NCI-H748 (cell line): Measurements from ENCODE around the gene ARHGEF37.

ENCODE experiments used
- DNase-seq: peaks from one replicate; lab custom pipeline; 2025; ENCODE audit not compliant: unreplicated experiment; lab: John Stamatoyannopoulos, UW

The ARHGEF37 gene

DNA sequence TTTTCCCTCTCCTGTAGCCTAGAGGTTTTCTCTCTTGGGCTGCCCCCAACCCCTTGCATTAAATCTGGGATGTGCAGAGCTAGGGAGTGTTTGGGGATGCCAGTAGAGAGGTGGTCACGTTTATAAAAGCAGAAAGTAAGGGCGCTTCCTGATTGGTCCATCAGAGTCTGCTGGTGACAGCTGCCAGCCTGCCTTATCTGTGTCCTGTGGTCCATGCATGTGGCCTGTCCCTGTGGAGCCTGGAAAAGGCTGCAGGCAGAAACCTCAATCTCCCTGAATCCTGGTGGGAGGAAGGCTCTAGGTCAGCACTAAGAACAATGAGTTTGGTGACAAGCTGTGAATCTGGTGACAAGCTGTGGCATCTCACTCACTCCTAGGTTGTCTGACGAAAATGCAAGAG lies 42.2 kb downstream of the ARHGEF37 start:
- DNase-seq, result no peak

DNA sequence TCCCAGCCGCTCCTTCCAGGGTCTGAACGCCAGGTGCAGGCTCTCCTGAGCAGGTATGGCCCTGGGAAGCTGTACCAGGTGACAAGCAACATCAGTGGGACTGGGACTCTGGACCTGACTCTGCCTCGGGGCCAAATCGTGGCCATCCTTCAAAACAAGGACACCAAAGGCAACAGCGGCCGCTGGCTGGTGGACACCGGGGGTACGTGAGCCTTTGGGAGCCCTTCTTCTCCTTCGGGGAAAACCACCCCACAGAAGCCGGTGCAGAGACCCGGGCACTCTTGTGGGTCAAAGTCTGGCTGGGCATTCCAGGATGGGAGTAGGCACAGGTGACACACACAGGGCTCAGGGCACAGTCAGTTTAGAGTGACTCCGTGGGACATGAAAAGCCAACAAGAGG lies 45.8 kb downstream of the ARHGEF37 start:
- DNase-seq, result no peak

DNA sequence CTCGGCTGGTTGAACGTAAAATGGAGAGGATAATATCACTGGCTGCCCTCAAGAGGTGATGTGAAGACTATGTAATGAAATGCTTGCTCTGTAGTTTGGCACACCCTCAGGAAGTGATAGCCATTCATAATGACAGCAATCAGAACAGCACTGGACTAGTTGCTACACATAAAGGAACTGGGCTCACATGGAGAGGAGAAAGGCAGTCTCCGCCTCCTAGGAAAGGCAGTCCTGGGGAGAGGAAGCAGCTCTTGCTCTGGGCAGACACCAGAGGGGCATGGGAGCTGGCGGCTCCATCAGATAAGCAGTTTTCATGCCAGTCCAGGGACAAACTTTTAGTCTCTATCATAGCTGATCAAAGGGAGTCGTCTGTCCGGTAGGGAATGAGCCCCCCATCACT lies 46.9 kb downstream of the ARHGEF37 start:
- DNase-seq, result peak; percentile 22

DNA sequence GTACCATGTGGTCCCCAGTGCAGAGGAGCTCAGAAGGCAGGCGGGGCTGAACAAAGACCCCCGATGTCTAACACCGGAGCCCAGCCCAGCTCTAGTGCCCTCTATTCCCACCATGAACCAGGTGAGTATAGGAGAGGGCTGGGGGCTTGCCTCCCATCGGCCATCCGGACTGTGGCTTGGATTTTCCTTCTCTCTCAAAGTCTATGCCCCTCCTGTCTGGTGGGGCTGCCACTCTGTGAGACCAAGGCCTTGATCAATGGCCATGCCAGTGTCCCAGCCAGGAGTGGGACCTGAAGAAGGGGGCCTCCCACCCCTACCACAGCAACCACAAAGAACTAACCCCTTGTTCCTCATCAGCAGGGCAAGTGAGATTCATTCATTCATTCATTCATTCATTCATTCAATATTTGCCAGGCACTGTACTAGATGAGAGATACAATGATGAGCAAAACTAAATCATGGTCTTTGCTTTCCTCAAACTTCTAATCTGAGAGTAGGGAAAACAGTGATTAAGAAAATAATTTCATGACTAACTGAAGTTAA lies 47.6 kb downstream of the ARHGEF37 start:
- no peak for DNase-seq

DNA sequence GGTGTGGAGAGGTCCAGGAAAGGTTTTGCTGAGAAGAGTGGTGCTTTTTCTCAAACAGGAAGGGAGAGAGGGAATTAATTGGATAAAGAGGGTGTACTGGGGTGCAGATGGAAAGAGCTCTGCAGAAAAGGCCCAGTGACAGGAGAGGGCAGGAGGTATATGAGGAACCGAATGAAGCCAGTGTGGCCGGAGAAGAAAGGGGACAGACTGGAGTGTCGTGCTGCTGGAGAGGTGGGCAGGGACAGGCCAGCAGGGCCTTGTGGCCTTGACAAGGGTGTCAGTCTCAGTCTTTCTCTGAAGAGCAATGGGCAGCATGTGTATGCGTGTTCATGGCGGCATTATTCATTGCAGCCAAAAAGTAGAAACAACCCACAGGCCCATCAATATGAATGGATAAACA lies 48.1 kb downstream of the ARHGEF37 start:
- DNase-seq, result no peak

DNA sequence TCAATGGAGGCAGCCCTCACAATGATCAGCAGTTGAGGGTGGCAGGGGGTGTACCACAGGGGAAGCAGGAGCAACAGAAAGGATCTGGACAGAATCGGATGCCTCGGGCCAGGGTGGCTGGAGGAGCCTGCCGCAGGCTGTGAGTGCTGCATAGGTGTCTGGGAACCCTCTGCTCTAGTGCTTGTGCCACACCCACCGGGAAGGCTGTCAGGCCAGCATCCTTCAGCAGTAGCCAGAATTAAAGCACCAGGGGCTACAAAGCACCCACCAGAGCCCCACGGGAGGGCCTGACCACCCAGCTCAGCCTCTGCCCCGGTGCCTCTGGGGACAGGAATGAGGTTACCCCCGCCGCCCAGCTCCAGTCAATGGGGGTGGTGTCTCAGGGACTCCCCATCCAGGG lies 49.0 kb downstream of the ARHGEF37 start:
- DNase-seq, result no peak

DNA sequence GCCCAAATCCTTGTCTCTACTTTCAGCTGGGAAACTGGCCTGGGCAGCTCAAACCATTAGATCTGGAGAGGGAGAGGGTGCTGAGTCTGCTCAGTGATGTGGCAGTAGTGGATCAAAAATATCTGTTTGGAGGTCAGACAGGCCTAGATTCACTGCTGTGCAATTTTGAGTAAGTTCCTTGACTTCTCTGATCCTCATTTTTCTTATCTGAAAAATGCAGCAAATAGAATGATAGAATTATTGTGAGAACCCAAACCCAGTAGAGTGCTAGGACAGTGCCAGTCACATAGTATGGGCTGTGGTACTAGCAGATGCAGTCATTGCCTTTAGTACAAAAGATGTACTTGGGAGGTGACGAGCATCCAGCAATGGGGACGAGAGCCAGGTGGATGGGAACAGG lies 50.2 kb downstream of the ARHGEF37 start:
- DNase-seq, result no peak

DNA sequence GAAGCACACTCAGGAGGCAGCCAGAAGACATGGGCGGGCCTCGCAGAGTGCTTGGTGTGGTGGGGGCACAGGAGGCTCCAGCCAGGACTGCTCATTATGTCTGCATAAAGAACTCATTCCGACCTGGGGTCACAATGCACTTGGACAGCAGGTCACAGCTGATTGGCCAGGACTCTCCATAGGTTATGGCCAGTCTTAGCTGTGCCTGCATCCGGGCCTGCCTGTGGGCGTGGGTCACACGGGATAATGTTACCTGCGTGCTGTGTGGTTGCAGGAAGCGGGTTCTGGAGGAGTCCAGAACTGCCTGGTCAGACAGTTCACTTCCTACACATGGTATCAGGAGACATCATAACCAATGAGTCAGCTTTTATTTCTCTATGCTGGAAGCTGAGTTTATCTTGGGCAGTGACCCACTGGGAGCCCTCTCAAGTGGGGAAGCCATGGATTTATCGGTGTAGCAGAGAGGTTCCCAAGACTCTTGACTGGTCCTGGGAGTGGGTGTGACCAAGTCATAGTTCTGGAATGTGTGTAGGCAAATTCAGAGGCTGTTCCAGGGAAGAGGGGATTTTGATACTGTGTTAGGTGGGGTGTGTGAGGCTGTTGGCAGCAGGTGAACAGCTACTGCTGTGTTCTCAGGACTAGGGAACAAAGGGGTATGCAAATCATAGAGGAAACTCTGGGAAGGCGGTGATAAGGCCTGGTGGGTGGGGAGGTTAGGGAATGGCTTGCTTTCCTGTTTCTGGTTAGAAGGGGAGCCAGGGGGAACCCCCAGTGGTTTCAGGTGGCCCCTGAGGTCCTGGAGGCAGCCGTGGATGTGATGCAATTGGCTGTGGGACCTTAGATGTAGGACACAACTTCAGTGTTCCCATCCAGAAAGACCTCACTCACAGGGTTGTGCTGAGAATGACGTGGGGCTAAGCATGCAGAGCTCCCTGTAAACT lies 51.3 kb downstream of the ARHGEF37 start:
- no peak for DNase-seq

DNA sequence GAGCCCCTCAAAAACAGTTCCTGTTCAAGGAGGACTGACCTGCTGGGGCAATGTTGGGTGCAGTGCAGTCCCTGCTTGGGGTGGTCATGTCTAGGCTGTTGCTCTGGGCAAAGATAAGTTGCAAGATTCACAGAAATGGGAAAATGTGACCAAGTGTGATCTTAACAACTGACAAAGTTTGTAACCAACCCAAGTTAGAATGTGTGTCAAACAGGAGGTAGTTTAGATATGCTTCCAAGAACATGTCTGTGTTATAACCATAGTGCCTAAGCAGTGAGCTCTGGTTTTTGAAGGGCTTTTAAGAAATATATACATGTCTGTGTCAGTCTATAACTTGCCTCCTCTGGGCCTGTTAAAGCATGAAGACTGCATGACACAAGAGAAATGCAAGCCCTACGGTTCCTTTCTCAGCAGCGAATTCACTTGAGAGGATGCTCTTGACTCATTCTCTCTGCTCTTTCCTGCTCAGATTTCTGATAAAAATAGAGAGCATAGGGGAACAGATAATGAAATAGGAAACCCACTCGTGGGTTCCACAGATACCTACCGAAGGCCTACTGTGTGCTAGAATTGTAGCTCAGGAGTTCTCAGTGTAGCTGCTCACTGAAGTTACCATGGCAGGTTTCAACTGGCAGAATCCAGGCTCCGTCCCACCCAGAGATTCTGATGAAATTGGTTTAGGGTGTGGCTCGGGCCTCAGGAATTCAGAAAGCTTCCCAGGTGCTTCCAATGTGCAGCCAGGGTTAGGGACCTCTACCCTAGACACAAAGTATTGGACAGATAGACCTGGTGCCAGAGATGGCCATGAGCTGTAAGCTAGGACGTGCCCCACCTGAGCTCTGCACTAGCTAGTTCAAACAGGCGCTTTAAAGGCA lies 52.4 kb downstream of the ARHGEF37 start:
- peak; percentile 13 for DNase-seq

DNA sequence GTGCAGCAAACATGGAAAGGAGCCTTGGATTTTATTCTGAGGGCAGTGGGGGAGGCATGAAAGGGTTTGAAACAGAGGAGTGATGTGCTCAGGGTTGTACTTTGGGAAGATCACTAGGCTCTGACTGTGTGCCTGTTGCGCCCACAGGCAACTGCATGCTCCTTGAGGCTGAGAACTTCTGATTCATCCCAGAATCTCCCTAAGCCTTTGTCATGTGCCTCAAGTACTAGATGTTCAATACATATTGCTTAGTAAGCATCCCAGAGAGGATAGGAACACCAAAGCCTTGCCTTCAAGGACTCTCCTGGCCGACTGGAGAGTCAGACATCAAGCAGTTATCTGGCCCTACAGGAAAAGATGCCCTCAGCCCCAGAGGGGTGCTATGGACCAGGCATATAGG lies 54.1 kb downstream of the ARHGEF37 start:
- no peak for DNase-seq

DNA sequence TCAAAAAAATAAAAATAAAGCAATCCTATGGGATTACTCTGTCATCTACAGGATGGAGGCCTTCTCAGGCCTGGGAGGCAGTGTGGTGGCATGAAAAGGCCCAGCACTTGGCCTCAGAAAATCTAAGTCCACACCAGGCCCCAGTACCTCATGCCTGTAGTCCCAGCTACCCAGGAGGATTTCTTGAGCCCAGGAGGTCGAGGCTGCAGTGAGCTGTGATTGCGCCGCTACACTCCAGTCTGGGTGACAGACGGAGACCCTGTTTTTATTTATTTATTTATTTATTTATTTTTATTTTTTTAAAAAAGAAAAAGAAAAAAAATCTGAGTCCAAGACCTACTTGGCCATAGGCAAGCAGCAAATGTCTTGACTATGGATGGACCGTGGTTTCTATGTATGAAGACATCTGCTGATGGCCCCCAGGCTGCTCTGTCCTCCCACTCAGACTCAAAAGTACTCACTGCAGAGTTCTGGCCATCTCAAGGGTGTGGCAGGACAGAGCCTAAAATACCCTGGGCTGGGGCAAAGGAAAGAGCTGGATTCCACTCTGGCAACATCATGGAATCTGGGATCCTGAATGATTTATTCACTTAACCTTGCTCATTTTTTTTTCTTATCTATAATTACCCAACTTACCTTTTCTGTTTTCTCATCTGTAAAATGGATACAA lies 55.0 kb downstream of the ARHGEF37 start:
- DNase-seq, result no peak

DNA sequence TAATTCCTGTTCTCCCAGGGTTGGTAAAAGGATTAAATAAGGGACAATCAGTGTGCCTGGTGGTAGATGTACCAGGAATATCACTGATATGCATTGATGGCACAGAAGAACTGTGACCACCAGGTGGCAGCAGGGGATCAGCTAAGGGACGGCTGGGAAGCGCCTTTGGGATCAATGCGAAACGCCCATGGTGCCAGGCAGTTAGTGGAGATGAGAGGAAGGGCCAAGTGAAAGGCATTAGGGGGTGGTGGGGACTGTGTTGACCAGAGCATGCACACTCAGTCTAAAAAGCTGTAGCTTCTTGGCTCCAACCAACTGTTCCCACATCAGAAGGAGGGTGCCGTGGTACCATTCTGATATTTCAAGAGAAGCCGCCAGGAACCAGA lies 55.6 kb downstream of the ARHGEF37 start:
- peak; percentile 83 for DNase-seq

DNA sequence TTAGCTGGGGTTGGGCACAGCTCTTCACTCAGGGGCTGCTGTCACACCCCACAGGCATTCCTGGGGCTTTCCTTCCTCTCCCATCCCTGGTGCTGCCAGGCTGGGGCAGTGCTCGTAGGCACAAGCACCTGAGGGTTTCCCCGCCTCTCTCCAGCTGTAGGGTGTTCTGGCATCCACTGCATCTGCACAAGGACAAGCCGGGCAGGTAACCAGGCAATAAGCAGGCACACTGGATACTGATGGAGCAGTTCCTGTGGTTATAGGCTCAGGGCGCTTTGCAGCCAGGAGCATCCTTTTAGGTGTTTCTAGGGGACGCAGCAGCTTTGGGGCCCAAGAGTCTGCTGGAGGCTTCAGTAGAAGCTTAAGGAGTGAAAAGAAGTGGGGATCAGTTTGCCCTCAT lies 56.8 kb downstream of the ARHGEF37 start:
- DNase-seq, result no peak

DNA sequence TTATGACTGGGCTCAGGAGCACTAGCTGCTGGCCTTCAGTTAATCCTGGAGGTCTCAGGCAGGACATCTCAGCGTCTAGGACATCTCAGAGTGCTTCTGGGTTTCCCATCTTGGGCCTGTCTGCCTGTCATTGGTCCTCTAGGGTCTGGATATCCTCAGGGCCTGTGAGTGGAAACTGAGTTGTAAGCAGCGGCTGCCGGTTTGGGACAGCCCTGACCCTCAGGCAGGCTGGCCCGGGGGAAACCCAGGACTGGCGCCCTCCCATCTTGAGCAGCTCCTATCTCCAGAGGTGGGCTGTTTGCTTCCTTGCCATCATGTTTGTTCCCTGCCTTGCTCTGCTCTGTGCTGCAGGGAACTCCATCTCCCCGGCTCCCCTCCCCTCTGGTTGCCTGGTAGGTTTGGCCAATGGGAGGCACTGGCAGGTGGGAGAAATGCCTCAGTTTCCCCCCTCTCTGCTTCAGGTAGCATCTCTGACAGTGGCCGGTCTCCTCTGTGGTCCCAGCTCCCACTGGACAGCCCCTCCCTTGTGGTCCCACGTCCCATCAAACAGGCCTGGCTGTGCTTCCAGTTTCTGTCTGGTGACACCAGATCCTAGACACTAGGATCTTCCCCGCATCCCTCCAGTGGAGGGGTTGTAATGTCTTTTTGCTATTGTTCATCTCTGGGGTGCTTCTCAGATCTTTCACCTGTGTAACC lies 57.4 kb downstream of the ARHGEF37 start:
- DNase-seq, result no peak

DNA sequence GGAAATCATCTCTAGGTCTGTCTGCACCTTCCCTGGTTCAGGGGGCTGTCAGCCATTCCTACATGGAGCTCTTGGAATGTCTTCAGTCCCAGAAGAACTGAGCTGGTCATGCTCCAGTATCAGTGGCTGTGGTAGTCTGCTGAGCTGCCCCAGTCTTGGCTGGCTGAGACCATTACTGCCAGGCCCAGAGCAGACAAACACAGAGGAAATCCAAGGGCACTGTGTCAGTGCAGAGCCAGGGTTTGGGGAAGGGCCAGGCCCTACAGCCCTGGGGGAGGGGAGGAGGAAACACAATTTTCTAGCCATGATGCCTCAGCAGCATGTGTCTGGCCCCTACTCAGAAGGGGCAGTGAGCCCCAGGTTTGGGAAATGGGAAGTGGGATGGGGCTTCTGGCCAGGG lies 58.4 kb downstream of the ARHGEF37 start:
- no peak for DNase-seq

DNA sequence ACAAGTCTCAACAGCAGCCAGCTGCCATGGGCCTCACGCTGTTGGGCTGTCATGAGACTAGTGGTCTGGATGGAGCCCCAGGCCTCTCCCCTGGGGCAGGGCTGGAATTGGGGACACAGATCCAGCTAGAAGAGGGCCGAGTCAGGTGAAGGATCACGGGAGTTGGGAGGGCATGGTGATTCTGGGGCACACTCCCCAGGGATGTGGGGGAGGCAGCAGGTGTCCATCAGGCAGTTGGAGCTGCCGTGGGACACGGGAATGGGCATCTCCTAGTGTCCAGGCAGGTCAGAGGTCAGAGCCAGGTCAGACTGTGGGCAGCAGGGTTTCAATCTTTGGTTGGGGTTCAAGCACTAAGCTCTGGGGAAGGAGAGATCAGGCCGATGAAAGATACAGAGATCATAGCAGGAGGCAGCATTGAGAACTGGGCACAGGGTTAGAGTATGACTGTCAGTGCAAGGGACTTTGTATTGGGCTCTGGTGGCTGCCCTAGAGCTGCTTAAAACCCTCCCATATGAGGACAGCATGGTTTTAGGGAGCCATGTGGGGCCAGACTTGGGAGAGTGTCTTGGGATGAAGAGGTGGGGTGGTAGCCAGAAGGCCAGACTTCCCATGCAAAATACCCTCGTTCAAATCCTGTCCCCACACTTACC lies 59.2 kb downstream of the ARHGEF37 start:
- no peak for DNase-seq

DNA sequence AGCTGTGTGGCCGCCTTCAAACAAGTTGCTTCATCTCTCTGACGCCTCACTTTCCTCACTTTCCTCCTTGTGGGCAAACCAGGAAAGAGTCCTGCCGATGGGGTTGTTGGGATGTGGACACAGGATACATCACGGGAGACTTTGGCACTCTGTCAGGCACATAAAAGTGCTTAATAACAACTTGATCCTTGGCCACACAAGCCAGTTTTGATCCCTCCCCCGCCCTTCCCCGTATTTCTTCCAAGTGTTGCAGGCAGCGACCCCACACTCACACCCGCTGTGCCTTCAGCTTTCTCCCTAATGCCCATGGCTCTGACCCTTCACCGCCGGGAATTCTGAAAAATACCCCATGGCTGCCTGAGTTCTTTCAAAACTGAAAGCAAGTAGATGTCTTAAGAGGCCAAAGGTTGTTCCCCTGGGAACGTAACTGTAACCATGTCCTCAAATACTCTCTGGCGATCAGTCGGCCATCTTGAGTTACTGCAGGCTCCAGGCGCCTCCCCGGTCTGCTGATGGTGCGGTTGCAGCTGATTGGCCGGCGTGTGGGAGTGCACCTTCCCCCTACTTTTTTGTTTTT lies 59.8 kb downstream of the ARHGEF37 start:
- no peak for DNase-seq

DNA sequence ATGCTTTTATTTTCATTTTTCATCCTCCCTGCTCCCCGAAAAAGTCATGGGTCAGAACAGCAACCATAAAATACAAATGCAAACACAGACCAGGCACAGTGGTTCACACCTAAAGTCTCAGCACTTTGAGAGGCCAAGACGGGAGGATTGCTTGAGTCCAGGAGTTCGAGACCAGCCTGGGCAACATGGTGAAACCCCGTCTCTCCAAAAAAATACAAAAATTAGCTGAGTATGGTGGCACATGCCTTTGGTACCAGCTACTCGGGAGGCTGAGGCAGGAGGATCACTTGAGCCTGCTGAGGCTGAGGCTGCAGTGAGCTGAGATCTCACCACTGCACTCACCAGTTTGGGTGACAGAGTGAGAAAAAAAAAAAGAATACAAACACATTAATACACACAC lies 60.3 kb downstream of the ARHGEF37 start:
- DNase-seq, result no peak

DNA sequence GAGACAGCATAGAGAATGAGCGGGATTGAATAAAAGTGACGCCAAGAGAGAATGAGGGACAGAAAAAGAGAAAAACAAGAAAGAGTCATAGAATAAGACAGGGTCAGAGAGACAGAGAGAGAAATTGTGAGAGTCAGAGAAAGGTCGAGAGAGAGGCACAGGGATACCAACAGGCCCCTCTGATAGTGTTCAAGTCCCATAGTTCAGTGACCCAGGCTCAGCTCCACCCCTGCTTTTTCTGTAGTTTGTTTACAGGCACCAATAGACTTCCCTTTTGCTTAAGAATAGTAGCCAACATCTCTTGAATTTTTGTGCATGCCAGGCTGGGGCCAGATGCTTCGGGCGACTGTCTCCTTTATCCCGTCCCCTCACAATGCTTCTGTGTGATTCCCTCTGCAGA lies 62.5 kb downstream of the ARHGEF37 start:
- DNase-seq, result no peak

DNA sequence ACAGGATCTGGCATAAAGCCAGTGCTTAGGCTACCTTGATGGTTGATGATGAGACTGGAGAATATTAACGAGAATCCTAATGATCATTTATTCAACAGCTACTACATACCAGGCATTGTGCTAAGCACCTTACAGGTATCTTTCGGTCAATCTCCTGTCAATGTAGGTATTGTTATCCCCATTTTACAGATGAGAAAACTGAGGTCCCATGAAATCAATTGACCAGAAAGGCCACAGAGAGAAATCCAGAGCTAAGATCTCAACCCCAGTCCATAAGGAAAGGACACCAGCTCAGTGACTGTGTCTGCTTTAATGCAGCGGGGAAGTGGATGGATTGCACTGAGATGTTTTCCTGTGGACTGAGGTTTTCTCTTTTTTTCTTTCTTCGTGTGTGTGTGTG lies 63.3 kb downstream of the ARHGEF37 start:
- DNase-seq, result no peak
